ENCODE data around the gene ARHGAP26. TPM values are rescaled to one million over a fixed set of nuclear protein-coding genes. Genes with fewer than 3 reads are reported as not detected.

The ARHGAP26 gene
- polyA plus RNA-seq, 1 donor (not counting 4 experiments of a cell fraction or from before 2014, with no cell fraction given), result 3.9 TPM

- no peaks in the 10 kb centered on the region for H3K79me2 ChIP-seq (ENCODE audit: control insufficient read depth, insufficient read depth, low read length)
- peaks cover 19% of the 10 kb centered on the region for H3K4me1 ChIP-seq (ENCODE audit: control insufficient read depth, extremely low read depth, insufficient read depth, low read length)
These were observed 298.5 kb downstream of the ARHGAP26 start for GRCh38 chr5:143068712-143069111.

GRCh38 chr5:143071927-143072326, 301.8 kb downstream of the ARHGAP26 start:
- FAIRE-seq (no peak), DNase-seq (ENCODE audit: low read depth, low spot score) (no peak)
- H3K9ac ChIP-seq (ENCODE audit: control insufficient read depth, extremely low read depth, insufficient read depth, low read length), result no peak overlapping the region
- peaks cover 4% of the 10 kb centered on the region for H3K9me3 ChIP-seq (ENCODE audit: control insufficient read depth, low read depth, low read length)
- no peak overlapping the region for H2AFZ ChIP-seq (ENCODE audit: control insufficient read depth, low read length)
- H3K27ac ChIP-seq (ENCODE audit: control insufficient read depth, insufficient read depth, low read length), result no peak overlapping the region
- H3K36me3 ChIP-seq (ENCODE audit: control insufficient read depth in 2 of 2, extremely low read depth in 1 of 2, insufficient read depth in 2 of 2, low read length in 2 of 2), result no peaks in the 10 kb centered on the region
- H3K79me2 ChIP-seq (ENCODE audit: control insufficient read depth, insufficient read depth, low read length), result no peaks in the 10 kb centered on the region
- no peaks in the 10 kb centered on the region for H3K27me3 ChIP-seq (ENCODE audit: control insufficient read depth, extremely low read depth, insufficient read depth, low read length)
- dilution Hi-C loops (cut with MboI; ENCODE audit: extremely low pct_ligation_motif_present, low sequenced_read_pairs), result no loop called here
- H4K20me1 ChIP-seq (ENCODE audit: control insufficient read depth, extremely low read depth, insufficient read depth, low read length), result no peaks in the 10 kb centered on the region
- H3K9me1 ChIP-seq (ENCODE audit: control insufficient read depth, extremely low read depth, insufficient read depth, low read length), result no peaks in the 10 kb centered on the region
- TF ChIP-seq EZH2 (IDR thresholded peaks at IDR 0.05; ENCODE audit: low read length), result no peak
- TF ChIP-seq CTCF (optimal IDR thresholded peaks at IDR 0.05 in 1 of 3, IDR thresholded peaks at IDR 0.05 in 1 of 3, conservative IDR thresholded peaks at IDR 0.05 in 1 of 3; ENCODE audit: extremely low read depth in 1 of 3, insufficient read depth in 2 of 3, low read length in 3 of 3), result no peak
- peaks cover 2% of the 10 kb centered on the region for H3K4me1 ChIP-seq (ENCODE audit: control insufficient read depth, extremely low read depth, insufficient read depth, low read length)
- H3K4me2 ChIP-seq (ENCODE audit: control insufficient read depth, extremely low read depth, insufficient read depth, low read depth, low read length), result no peak overlapping the region
- no peak overlapping the region for H3K4me3 ChIP-seq (ENCODE audit: control insufficient read depth in 2 of 3, extremely low read depth in 1 of 3, insufficient read depth in 2 of 3, low read depth in 1 of 3, low read length in 3 of 3)

More at GRCh38 chr5:143068712-143069111, 298.5 kb downstream of the ARHGAP26 start:
- Histone ChIP-seq H3K9ac (ENCODE audit: control insufficient read depth, extremely low read depth, insufficient read depth, low read length) (no peak overlapping the region), H3K9me3 (ENCODE audit: control insufficient read depth, low read depth, low read length) (no peaks in the 10 kb centered on the region), H3K9me1 (ENCODE audit: control insufficient read depth, extremely low read depth, insufficient read depth, low read length) (no peaks in the 10 kb centered on the region), H3K36me3 (ENCODE audit: control insufficient read depth in 2 of 2, extremely low read depth in 1 of 2, insufficient read depth in 2 of 2, low read length in 2 of 2) (no peaks in the 10 kb centered on the region), H3K4me3 (ENCODE audit: control insufficient read depth in 2 of 3, extremely low read depth in 1 of 3, insufficient read depth in 2 of 3, low read depth in 1 of 3, low read length in 3 of 3) (no peak overlapping the region), H3K27me3 (ENCODE audit: control insufficient read depth, extremely low read depth, insufficient read depth, low read length) (no peaks in the 10 kb centered on the region), H2AFZ (ENCODE audit: control insufficient read depth, low read length) (no peak overlapping the region), H3K27ac (ENCODE audit: control insufficient read depth, insufficient read depth, low read length) (no peak overlapping the region), H3K4me2 (ENCODE audit: control insufficient read depth, extremely low read depth, insufficient read depth, low read depth, low read length) (no peak overlapping the region), H4K20me1 (ENCODE audit: control insufficient read depth, extremely low read depth, insufficient read depth, low read length) (no peaks in the 10 kb centered on the region)
- TF ChIP-seq EZH2 (IDR thresholded peaks at IDR 0.05; ENCODE audit: low read length) (no peak), CTCF (optimal IDR thresholded peaks at IDR 0.05 in 1 of 3, IDR thresholded peaks at IDR 0.05 in 1 of 3, conservative IDR thresholded peaks at IDR 0.05 in 1 of 3; ENCODE audit: extremely low read depth in 1 of 3, insufficient read depth in 2 of 3, low read length in 3 of 3) (no peak)
- DNase-seq (ENCODE audit: low read depth, low spot score) (no peak), FAIRE-seq (no peak)
- dilution Hi-C loops (cut with MboI; ENCODE audit: extremely low pct_ligation_motif_present, low sequenced_read_pairs), result no loop called here

All from keratinocyte (primary cell).